GM19467 (cell line): Measurements from ENCODE around the gene WT1.

Source experiments
- ATAC-seq: cut with Tn5 transposase; IDR thresholded peaks from one replicate; pipeline ENCODE4 v1.9.1; 2021; ENCODE audit warnings: mild to moderate bottlenecking, moderate library complexity; ENCODE audit not compliant: unreplicated experiment

Gene WT1

DNA sequence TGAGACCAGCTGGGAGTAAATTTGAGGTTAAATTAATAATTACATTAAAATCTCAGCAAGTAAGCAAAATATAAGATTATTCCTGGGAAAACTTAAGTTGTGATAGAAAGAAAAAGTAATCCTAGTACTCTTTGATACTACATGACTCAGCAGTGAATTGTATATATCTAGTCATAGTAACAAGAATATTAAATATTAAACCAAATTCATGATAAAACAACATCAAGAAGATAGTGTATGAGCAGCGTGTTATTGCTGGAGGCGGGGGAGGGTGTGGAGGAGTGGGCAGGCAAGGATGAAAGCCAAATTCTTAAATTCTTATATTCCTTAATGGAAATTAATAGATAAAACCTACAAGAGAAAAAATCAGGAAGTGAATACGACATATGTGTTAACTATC lies 95.2 kb downstream of the WT1 start:
- no peak for ATAC-seq
